GM21825 (cell line): Measurements from ENCODE around the gene WDR90.

Experiments
- ATAC-seq: cut with Tn5 transposase; IDR thresholded peaks from one replicate; pipeline ENCODE4 v1.9.1; 2021; ENCODE audit warnings: mild to moderate bottlenecking, moderate library complexity; ENCODE audit not compliant: unreplicated experiment

Gene WDR90

GRCh38 chr16:674214-674881 is 25.2 kb downstream of the WDR90 start:
- ATAC-seq = no peak

- ATAC-seq = no peak
These were observed 26.1 kb downstream of the WDR90 start, which contains the start of gene RHBDL1 for GRCh38 chr16:674968-675883. Gene RHBDL1 (plus strand): TSS chr16:675671. CDS start chr16:675791, 120 bp downstream.

GRCh38 chr16:675884-676564 is 26.9 kb downstream of the WDR90 start:
- no peak for ATAC-seq

- no peak for ATAC-seq
These were observed 27.4 kb downstream of the WDR90 start for GRCh38 chr16:676565-676902.

- no peak for ATAC-seq
These were observed 27.7 kb downstream of the WDR90 start for GRCh38 chr16:676913-677312.

GRCh38 chr16:677316-678190 is 28.4 kb downstream of the WDR90 start:
- no peak for ATAC-seq

- no peak for ATAC-seq
These were observed 29.2 kb downstream of the WDR90 start for GRCh38 chr16:678209-678857.

- ATAC-seq = peak; percentile 9
These were observed 30.0 kb downstream of the WDR90 start for GRCh38 chr16:678858-679813.

- peak; percentile 30 for ATAC-seq
These were observed 30.9 kb downstream of the WDR90 start, which contains the start of gene STUB1 for GRCh38 chr16:679814-680624. Gene STUB1 (plus strand): TSS chr16:680410. CDS start chr16:680526, 116 bp downstream.

GRCh38 chr16:680625-680945 is 31.4 kb downstream of the WDR90 start:
- peak; percentile 0 for ATAC-seq

- no peak for ATAC-seq
These were observed 32.0 kb downstream of the WDR90 start for GRCh38 chr16:680967-681745.

- no peak for ATAC-seq
These were observed 32.7 kb downstream of the WDR90 start for GRCh38 chr16:681746-682427.

- no peak for ATAC-seq
These were observed 33.6 kb downstream of the WDR90 start for GRCh38 chr16:682493-683395.

GRCh38 chr16:683396-684070 is 34.4 kb downstream of the WDR90 start:
- no peak for ATAC-seq

GRCh38 chr16:684071-684794 is 35.1 kb downstream of the WDR90 start, which contains the start of gene JMJD8:
Gene JMJD8 (minus strand): TSS chr16:684334. CDS start chr16:684319, 15 bp downstream.
- peak; percentile 47 for ATAC-seq
